CD14-positive monocyte (primary cell): ENCODE measurements around the gene SIRPB2. TPM values are rescaled to one million over a fixed set of nuclear protein-coding genes. Genes with fewer than 3 reads are reported as not detected.

Source experiments
- DNase-seq, 3 donors: peaks; one replicate each; pipeline ENCODE4 v3.0.0-alpha.2; 2011 to 2022
- H2AFZ ChIP-seq: 2 replicates; pipeline ENCODE4 v1.6.0; 2012; ENCODE audit warnings: mild to moderate bottlenecking, low read depth, low read length, inconsistent platforms; ENCODE audit not compliant: insufficient read depth, poor library complexity, severe bottlenecking
- H3K27ac ChIP-seq, 2 donors: 1 replicate in 1 of 2; 2 replicates in 1 of 2; pipeline ENCODE4 v1.5.1; 2012 to 2013; ENCODE audit warnings: low read length in 2 of 2, control low read depth in 1 of 2, inconsistent platforms in 1 of 2, low read depth in 1 of 2, mild to moderate bottlenecking in 1 of 2
- H3K27me3 ChIP-seq, 2 donors: one replicate each; pipeline versions ENCODE4 v1.6.0 to v1.6.1; 2011 to 2013; ENCODE audit warnings: low read length in 2 of 2; ENCODE audit not compliant: control insufficient read depth in 2 of 2, insufficient read depth in 2 of 2
- H3K36me3 ChIP-seq, 2 donors: replicated peaks in 1 of 2; 1 replicate in 1 of 2; 2 replicates in 1 of 2; pipeline versions ENCODE4 v1.5.1 to v1.6.1; 2012 to 2013; ENCODE audit warnings: low read length in 2 of 2, control low read depth in 1 of 2, inconsistent platforms in 1 of 2, mild to moderate bottlenecking in 1 of 2; ENCODE audit not compliant: insufficient read depth in 2 of 2, control insufficient read depth in 1 of 2
- H3K4me1 ChIP-seq, 2 donors: 1 replicate in 1 of 2; 2 replicates in 1 of 2; pipeline versions ENCODE4 v1.5.1 to v1.6.1; 2012 to 2013; ENCODE audit warnings: low read length in 2 of 2, control low read depth in 1 of 2, inconsistent platforms in 1 of 2, mild to moderate bottlenecking in 1 of 2, moderate library complexity in 1 of 2; ENCODE audit not compliant: insufficient read depth in 2 of 2, control insufficient read depth in 1 of 2
- H3K4me2 ChIP-seq: replicated peaks from 2 replicates; pipeline ENCODE3; 2012; ENCODE audit warnings: low read length, moderate library complexity, mild to moderate bottlenecking; ENCODE audit not compliant: poor library complexity, severe bottlenecking; ENCODE audit errors: extremely low read depth
- H3K4me3 ChIP-seq, 3 experiments: fragments of 200-600 bp in 1 of 3; sonication (generic) in 1 of 3; replicated peaks in 1 of 3; 1 replicate in 2 of 3; 2 replicates in 1 of 3; pipeline ENCODE4 v1.5.1; 2011 to 2013; ENCODE audit warnings: low read length in 3 of 3, mild to moderate bottlenecking in 3 of 3, control low read depth in 2 of 3, low read depth in 2 of 3, inconsistent platforms in 1 of 3, moderate library complexity in 1 of 3
- H3K79me2 ChIP-seq: 2 replicates; pipeline ENCODE4 v1.6.0; 2012; ENCODE audit warnings: mild to moderate bottlenecking, control low read depth, inconsistent platforms, low read length, moderate library complexity; ENCODE audit not compliant: insufficient read depth
- H3K9ac ChIP-seq: 2 replicates; pipeline ENCODE4 v1.6.0; 2017; ENCODE audit warnings: low read length, mild to moderate bottlenecking; ENCODE audit not compliant: insufficient read depth, poor library complexity, severe bottlenecking
- H3K9me3 ChIP-seq, 2 donors: replicated peaks in 1 of 2; 1 replicate in 1 of 2; 2 replicates in 1 of 2; pipeline versions ENCODE4 v1.5.1 to v1.6.1; 2012 to 2013; ENCODE audit warnings: low read length in 2 of 2, control low read depth in 1 of 2; ENCODE audit not compliant: control insufficient read depth in 1 of 2, insufficient read depth in 1 of 2
- H4K20me1 ChIP-seq: 2 replicates; pipeline ENCODE4 v1.6.0; 2012; ENCODE audit warnings: mild to moderate bottlenecking, low read length, control low read depth, moderate library complexity; ENCODE audit not compliant: insufficient read depth
- H3K27ac Mint-ChIP-seq, 7 donors: one replicate each; pipeline ENCODE4 v1.8.0; 2020; ENCODE audit warnings: mild to moderate bottlenecking in 7 of 7, mixed read lengths in 7 of 7, moderate library complexity in 6 of 7, inconsistent platforms in 2 of 7
- H3K27me3 Mint-ChIP-seq, 3 donors: one replicate each; pipeline ENCODE4 v1.8.0; 2021 to 2022; ENCODE audit warnings: low read depth in 3 of 3, mild to moderate bottlenecking in 3 of 3, mixed read lengths in 3 of 3, moderate library complexity in 3 of 3, inconsistent platforms in 1 of 3
- H3K36me3 Mint-ChIP-seq, 2 donors: one replicate each; pipeline ENCODE4 v1.8.0; 2020; ENCODE audit warnings: mixed read lengths in 2 of 2, inconsistent platforms in 1 of 2, mild to moderate bottlenecking in 1 of 2
- H3K4me1 Mint-ChIP-seq: one replicate; pipeline ENCODE4 v1.8.0; 2020; ENCODE audit warnings: mild to moderate bottlenecking, mixed read lengths
- H3K4me3 Mint-ChIP-seq, 2 donors: one replicate each; pipeline ENCODE4 v1.8.0; 2020; ENCODE audit warnings: mild to moderate bottlenecking in 2 of 2, mixed read lengths in 2 of 2, moderate library complexity in 1 of 2
- H3K9me3 Mint-ChIP-seq, 7 donors: one replicate each; pipeline ENCODE4 v1.8.0; 2020 to 2022; ENCODE audit warnings: mixed read lengths in 7 of 7, mild to moderate bottlenecking in 6 of 7, moderate library complexity in 6 of 7, inconsistent platforms in 2 of 7
- CTCF ChIP-seq: fragments of 200-600 bp; IDR thresholded peaks from one replicate; pipeline ENCODE4 v1.8.0; 2022; ENCODE audit warnings: antibody characterized with exemption, mild to moderate bottlenecking
- WGBS: methylation state at CpG from one replicate; pipeline ENCODE4 v1.1.5; 2013; ENCODE audit warnings: missing lambda C conversion rate; ENCODE audit not compliant: insufficient coverage; 5-methylcytosine and 5-hydroxymethylcytosine counted together
- intact Hi-C, 2 donors: fragments of 100-400 bp; cut with micrococcal nuclease; formaldehyde crosslinking; loops; one replicate each; pipeline versions ENCODE4 v1.15.0 to v1.15.1; 2023
- polyA minus RNA-seq: library from RNA; depleted of rRNA, polyadenylated mRNA; stranded (reverse); fragments of >200 nt; gene quantifications from 2 replicates; pipeline ENCODE4 v1.2.3, GENCODE V29; 2012
- polyA plus RNA-seq, 3 donors: library from polyadenylated mRNA; depleted of rRNA in 1 of 3; unstranded in 2 of 3; stranded (reverse) in 1 of 3; fragments of 300-500 nt in 2 of 3; fragments of >200 nt in 1 of 3; fragmentation: Illumina TruSeq in 2 of 3; gene quantifications; 1 replicate in 2 of 3; 2 replicates in 1 of 3; pipeline ENCODE4 v1.2.3, GENCODE V29; 2012 to 2021
- total RNA-seq, 12 experiments: library from RNA in 1 of 12; stranded (reverse) in 1 of 12; fragments of 120-200 nt in 1 of 12; gene quantifications; one replicate each; pipeline ENCODE4 v1.2.4 and lab custom pipeline; 2013 to 2026; ENCODE audit warnings: mixed read lengths in 6 of 12, inconsistent platforms in 1 of 12

Gene SIRPB2
- 103 TPM for total RNA-seq (2013)
- 100 to 1,000 TPM in 1 of 3 donors, 10 to 100 TPM in 2; 81.5 to 174 (median 92.8) TPM for polyA plus RNA-seq
- 99.1 and 111 TPM in 2 replicates for polyA minus RNA-seq
- total RNA-seq (lab: John Stamatoyannopoulos, UW): 1.9 to 60.3 (median 26.5) reads per million in 11 experiments

DNA sequence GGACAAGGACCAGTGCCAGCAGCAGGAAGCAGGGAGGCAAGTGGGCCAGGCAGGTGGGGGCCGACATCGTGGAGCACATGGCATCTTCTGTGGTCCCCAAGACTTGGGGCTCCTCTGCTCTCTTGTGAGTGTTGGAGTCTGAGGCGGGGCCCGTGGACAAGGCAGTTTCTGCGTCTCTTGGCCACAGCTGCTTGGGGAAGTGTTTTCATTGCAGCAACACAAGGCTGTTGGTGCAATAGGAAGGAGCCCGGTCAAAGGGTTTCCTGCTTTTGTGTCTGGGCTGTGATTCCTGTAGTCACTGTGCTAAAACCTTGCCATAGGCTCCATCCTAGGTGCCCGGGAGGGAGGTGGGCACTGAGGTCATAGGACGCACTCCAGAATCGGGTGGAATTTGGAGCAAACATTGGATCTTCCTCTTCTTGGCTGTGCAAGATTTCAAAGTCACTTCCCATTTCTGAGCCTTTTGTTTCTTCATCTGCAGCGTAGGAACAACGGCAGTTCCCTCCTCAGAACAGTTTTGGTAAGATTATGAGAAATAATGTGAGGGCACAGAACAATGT lies at the start of gene SIRPB2:
Gene SIRPB2, minus strand, starts transcription at position 140 of the 560 bp plus-strand sequence. Its CDS starts 61 bp downstream, at position 79.
- peak within 1 kb of the TSS; percentile 95 to 99 (median 98) for H3K27ac Mint-ChIP-seq

More for the DNA sequence above, at the start of gene SIRPB2:
- Histone ChIP-seq H3K4me1 (peaks cover 61 to 93% of the 10 kb centered on the region in 2 donors), H3K27ac (peak within 1 kb of the TSS; percentile 97), H3K36me3 (peaks cover 0 to 10% of the 10 kb centered on the region in 2 donors), H3K4me3 (peak within 1 kb of the TSS; percentile 71 to 97 (median 89)), H2AFZ (peak within 1 kb of the TSS; percentile 34), H3K79me2 (peaks cover 73% of the 10 kb centered on the region), H3K4me2 (peak within 1 kb of the TSS; percentile 92), H3K9ac (peak within 1 kb of the TSS; percentile 83), H3K27me3 (no peaks in the 10 kb centered on the region), H4K20me1 (peaks cover 35% of the 10 kb centered on the region), H3K9me3 (no peaks in the 10 kb centered on the region)
- no peak for TF ChIP-seq CTCF
- peak within 1 kb of the TSS; percentile 93 to 97 for H3K4me3 Mint-ChIP-seq
- WGBS: 0% methylated on average over 5 of the region's 11 CpGs
- no peaks in the 10 kb centered on the region for H3K9me3 Mint-ChIP-seq
- peaks cover 0 to 3% (median 0%) of the 10 kb centered on the region in 3 donors for H3K27me3 Mint-ChIP-seq
- DNase-seq: peak; percentile 88 to 93 (median 89)
- peaks cover 79% of the 10 kb centered on the region for H3K4me1 Mint-ChIP-seq
- H3K36me3 Mint-ChIP-seq: peaks cover 12 to 21% of the 10 kb centered on the region in 2 donors
- intact Hi-C loops: loop anchor here in 1 of 2 donors (10.0 kb wide), 1 partner anchor 97 kb away; the partner anchor contains the start of gene FKBP1A
